ENCODE results near the gene MRPS18A. TPM values are rescaled to one million over a fixed set of nuclear protein-coding genes. Genes with fewer than 3 reads are reported as not detected.

The MRPS18A gene
- total RNA-seq, 2 experiments from 2014 or later = 45.4 to 52.9 TPM

DNA sequence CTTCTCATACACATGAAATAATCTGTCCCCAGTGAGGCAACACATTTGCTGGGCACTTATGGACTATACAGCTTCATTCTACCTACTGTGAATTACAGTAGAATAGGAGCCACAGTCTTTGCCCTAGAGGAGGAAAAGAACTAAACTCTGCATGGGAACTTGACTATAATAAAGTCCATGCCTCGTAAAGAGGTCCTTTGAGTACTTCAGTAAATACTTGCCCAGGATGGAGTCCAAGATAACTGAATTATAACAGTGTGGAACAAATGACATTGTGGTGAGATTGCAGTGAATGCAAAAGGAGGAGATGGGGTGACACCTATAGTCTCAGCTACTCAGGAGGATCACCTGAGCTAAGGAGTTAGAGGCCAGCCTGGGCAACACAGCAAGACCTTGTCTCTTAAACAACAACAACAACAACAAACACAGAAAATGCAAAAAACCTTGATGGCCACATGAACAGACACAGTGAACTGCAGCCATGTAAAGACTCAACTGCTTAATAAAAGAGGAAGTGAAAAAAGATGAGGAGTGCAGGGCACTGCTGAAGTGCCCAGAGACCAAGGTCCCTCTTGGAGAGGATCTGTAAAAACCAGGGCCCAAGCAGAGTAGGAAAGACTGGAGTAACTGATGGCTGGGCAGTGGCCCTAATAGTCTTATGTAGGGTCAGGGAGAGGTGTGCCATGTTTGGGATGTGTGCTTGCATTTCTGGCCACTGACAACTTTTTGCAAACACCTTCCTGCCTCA, 3.7 kb downstream of the MRPS18A start:
- Mint-ChIP-seq H3K27me3 (no peaks in the 10 kb centered on the region), H3K27ac (peak overlapping the region; percentile 50), H3K36me3 (ENCODE audit: low read depth) (peaks cover 21% of the 10 kb centered on the region), H3K4me1 (ENCODE audit: low read depth) (peaks cover 45% of the 10 kb centered on the region), H3K9me3 (no peaks in the 10 kb centered on the region), H3K4me3 (no peak overlapping the region)
- ChIA-PET CTCF (interaction anchor here (2.4 to 3.3 kb wide), 2 partner anchors 16 to 90 kb away, joined by 8 to 10 read pairs; no protein-coding TSS in a partner anchor), POLR2A (no interaction called here)
- ATAC-seq (no peak), DNase-seq (no peak)
- TF ChIP-seq, protein P1, sequence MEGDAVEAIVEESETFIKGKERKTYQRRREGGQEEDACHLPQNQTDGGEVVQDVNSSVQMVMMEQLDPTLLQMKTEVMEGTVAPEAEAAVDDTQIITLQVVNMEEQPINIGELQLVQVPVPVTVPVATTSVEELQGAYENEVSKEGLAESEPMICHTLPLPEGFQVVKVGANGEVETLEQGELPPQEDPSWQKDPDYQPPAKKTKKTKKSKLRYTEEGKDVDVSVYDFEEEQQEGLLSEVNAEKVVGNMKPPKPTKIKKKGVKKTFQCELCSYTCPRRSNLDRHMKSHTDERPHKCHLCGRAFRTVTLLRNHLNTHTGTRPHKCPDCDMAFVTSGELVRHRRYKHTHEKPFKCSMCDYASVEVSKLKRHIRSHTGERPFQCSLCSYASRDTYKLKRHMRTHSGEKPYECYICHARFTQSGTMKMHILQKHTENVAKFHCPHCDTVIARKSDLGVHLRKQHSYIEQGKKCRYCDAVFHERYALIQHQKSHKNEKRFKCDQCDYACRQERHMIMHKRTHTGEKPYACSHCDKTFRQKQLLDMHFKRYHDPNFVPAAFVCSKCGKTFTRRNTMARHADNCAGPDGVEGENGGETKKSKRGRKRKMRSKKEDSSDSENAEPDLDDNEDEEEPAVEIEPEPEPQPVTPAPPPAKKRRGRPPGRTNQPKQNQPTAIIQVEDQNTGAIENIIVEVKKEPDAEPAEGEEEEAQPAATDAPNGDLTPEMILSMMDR (IDR thresholded peaks at IDR 0.05) = no peak
- intact Hi-C loops (cut with micrococcal nuclease) = no loop called here

DNA sequence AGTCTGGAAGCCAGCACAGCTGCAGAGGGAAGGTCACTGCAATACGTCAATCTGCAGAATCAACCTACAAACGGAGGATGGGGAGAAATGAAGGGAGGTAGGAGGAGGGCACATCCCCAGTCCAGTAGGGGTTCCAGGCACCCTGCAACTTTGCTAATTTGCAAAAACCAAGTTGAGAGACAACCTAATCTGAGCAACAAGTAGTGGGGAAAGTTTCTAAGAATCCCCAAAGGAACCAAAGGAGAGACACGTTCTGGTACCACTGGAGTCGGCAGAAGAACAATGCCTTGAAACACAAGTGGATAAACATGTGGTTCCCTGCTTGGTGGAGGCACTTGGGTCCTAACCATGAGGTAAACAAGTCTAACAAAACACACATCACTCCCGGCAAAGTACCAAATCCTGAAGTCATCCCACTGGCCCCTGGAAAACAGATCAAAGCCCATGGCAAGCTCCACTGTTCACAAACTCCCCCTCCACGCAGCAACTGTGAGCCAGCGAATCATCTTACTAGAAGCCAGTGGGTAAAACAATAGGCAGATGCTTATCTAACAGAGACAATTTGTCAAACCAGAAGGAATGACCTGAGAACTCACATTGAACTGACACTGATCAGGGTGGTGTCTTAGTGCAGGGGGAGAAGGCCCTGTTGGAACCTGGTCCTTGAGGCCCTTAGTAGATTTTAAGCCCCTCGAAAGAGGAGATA, 4.7 kb downstream of the MRPS18A start:
- Mint-ChIP-seq H3K9me3 (no peaks in the 10 kb centered on the region), H3K27me3 (no peaks in the 10 kb centered on the region), H3K4me1 (ENCODE audit: low read depth) (peaks cover 41% of the 10 kb centered on the region), H3K36me3 (ENCODE audit: low read depth) (peaks cover 25% of the 10 kb centered on the region), H3K4me3 (no peak overlapping the region), H3K27ac (no peak overlapping the region)
- intact Hi-C loops (cut with micrococcal nuclease) = no loop called here
- TF ChIP-seq, protein P1 (IDR thresholded peaks at IDR 0.05) = no peak
- ATAC-seq (no peak), DNase-seq (no peak)
- CTCF ChIA-PET = interaction anchor here (2.4 to 3.3 kb wide), 2 partner anchors 15 to 91 kb away, joined by 8 to 10 read pairs; no protein-coding TSS in a partner anchor
- POLR2A ChIA-PET = interaction anchor here (1.2 kb wide), 1 partner anchor 15 kb away, joined by 5 read pairs; no protein-coding TSS in a partner anchor

DNA sequence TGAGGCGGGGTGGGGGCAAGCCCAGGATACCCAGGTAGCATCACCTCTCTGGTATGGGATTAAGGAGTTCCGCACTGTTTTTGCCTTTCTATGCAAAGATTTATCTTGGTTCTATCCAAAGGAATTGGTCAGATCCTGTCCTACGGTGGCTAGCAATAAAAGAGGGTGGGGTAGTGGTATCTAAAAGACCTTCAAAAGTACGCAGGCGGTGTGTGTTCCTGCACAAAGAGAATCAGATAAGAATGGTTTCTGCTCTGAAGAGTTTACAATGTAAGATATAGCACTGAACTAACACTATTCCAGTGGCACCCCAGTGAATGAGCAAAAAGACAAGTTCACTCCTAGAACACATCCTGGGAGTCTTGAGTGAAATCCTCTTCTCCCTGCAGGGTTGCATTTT, 6.3 kb downstream of the MRPS18A start:
- no peak overlapping the region for H3K4me3 Mint-ChIP-seq
- ChIA-PET POLR2A (interaction anchor here (1.2 to 1.9 kb wide), 2 partner anchors 12 to 14 kb away, joined by 5 to 8 read pairs; no protein-coding TSS in a partner anchor), CTCF (interaction anchor here (0.6 to 1.8 kb wide), 4 partner anchors 12 to 88 kb away, joined by 3 to 6 read pairs (median 4); partner anchors contain the start of gene VEGFA)
- ATAC-seq (no peak), DNase-seq (no peak)
- peaks cover 31% of the 10 kb centered on the region for H3K4me1 Mint-ChIP-seq (ENCODE audit: low read depth)
- no peaks in the 10 kb centered on the region for H3K27me3 Mint-ChIP-seq
- H3K27ac Mint-ChIP-seq = no peak overlapping the region
- peaks cover 21% of the 10 kb centered on the region for H3K36me3 Mint-ChIP-seq (ENCODE audit: low read depth)
- TF ChIP-seq, protein P1 (IDR thresholded peaks at IDR 0.05) = no peak
- intact Hi-C loops (cut with micrococcal nuclease) = no loop called here
- H3K9me3 Mint-ChIP-seq = no peaks in the 10 kb centered on the region

DNA sequence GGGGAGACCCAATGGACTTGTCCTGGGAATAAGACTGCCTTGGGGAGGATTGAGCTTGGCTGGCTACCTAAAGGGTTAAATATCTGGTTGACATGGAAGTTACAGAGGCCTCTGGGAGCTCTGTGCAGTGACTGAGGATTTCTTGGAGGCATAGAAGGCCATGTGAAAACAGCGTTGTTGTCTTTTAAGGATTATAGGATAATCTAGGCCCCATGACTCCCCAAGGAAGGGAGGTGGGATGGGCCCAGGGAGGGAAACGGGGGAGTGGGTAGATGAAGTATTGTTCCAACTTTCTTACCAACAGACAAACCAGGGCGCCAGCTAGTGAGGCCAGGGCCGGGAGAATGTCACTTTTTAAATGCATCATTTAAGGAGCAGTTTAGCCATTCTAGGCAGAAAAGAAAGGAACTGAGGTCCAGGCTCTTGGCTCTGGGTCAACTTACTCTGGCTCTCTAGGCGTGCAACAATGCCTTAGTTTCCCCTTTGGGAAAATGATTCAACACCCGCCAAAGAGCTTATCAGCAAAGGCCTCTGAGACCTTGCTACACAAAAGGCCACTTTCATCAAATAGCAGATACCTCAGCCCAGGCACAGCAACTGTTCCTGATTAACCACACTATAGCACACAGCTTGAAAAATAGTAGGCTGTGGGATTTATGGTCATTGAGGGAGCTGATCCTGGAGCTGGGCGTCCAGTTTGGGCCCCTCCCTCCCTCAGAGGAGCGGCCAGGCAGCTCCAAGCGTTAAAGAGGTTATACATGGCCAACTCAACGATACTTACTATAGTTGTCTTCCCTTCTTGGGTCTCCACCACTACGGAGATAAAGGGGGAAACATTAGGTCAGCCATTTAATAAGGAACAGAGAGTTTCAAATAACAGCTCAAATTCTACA, 7.0 kb downstream of the MRPS18A start:
- no peaks in the 10 kb centered on the region for H3K9me3 Mint-ChIP-seq
- H3K4me1 Mint-ChIP-seq (ENCODE audit: low read depth) = peaks cover 26% of the 10 kb centered on the region
- ChIA-PET POLR2A (interaction anchor here (1.1 to 1.9 kb wide), 2 partner anchors 12 to 105 kb away, joined by 3 to 8 read pairs; partner anchors contain the start of gene XPO5), CTCF (interaction anchor here (1.0 to 1.8 kb wide), 3 partner anchors 12 to 89 kb away, joined by 3 to 6 read pairs (median 4); partner anchors contain the start of gene VEGFA)
- intact Hi-C loops (cut with micrococcal nuclease) = no loop called here
- DNase-seq (no peak), ATAC-seq (no peak)
- TF ChIP-seq, protein P1 (IDR thresholded peaks at IDR 0.05) = no peak
- H3K27ac Mint-ChIP-seq = no peak overlapping the region
- peaks cover 18% of the 10 kb centered on the region for H3K36me3 Mint-ChIP-seq (ENCODE audit: low read depth)
- no peak overlapping the region for H3K4me3 Mint-ChIP-seq
- no peaks in the 10 kb centered on the region for H3K27me3 Mint-ChIP-seq

Data from activated CD8-positive, alpha-beta T cell treated with anti-CD3 and anti-CD28 coated beads for 36 hours (primary cell).